HG03439 (cell line): ENCODE measurements around the gene AK9.
A peak's percentile ranks its signal among the peaks of the same experiment; 100 is the strongest.
"Not testable (repeated sequence)": the region's sequence is repeated elsewhere in the genome, so short reads cannot be mapped to it uniquely, and the experiment has no call there.

Source experiments
- ATAC-seq: cut with Tn5 transposase; IDR thresholded peaks from one replicate; pipeline ENCODE4 v1.9.1; 2021; ENCODE audit warnings: mild to moderate bottlenecking, moderate library complexity; ENCODE audit not compliant: unreplicated experiment

AK9 gene

DNA sequence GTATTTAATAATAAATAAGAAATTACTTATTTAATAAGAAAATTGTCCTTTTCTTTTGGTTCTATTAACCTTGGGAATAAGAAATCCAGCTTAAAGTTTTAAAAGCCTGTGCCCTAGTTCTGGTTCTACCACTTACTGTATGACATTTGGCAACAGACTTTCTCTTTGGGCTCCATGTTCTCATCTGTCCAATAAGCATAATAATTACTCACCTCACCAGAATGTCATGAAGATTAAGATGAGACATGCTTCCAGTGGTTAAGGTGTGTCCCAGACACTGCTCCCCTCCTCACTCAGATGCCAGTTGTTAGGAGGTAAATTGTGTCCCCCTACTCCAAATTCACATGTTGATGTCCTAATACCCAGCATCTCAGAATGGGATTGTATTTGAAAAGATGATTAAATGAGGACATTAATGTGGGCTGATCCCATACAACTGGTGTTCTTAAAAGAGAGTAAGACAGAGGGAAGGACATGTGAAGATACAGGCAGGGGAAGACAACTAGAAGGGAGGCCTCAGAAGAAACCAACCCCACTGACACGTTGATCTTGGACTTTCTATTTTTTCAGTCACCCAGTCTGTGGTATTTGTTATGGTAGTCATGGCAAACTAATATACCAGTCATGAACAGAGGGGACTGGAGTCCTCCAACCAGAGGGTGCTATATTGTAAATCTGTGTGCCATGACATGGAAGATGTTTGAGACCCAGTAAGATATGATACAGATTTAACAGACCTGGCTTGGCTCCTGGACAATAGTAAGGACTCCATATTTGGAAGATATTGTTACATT lies 229.1 kb downstream of the AK9 start:
- no peak for ATAC-seq

DNA sequence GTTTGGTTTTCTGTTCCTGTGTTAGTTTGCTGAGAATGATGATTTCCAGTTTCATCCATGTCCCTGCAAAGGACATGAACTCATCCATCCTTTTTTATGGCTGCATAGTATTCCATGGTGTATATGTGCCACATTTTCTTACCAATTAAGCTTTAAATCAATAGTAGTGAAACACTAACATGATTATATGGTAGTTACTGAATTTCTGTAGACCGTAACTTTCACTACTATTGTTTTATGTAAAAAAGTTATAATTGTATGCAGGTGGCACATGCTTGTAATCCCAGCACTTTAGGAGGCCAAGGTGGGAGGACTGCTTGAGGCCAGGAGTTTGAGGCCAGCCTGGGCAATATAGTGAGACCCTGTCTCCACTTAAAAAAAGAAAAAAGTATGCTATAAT lies 229.8 kb downstream of the AK9 start:
- ATAC-seq: not testable (repeated sequence)

DNA sequence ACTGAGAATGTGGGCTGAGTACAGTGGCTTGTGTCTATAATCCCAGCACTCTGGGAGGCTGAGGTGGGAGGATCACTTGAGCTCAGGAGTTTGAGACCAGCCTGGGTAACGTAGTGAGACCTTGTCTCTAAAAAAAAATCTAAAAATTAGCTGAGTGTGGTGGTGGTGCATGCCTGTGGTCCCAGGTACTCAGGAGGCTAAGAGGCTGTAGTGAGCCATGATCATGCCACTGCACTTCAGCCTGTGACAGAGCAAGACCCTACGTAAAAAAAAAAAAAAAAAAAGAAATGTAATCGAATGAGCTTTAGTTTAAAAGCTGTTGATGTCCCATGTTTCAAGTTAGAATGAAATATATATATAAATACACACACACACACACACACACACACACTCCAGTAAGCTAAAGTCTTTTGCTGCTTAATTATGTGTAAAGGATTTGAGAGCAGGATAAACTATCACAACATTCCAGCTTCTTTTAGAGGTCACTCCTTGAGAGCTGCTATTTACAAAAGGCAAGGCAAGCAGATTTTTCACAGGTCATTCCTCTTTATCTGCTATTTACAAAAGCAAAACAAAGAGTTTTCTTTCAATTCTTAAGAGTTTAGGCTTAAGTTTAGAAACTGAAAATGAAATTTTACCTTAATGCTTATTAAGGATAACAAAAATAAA lies 230.7 kb downstream of the AK9 start:
- ATAC-seq: no peak

DNA sequence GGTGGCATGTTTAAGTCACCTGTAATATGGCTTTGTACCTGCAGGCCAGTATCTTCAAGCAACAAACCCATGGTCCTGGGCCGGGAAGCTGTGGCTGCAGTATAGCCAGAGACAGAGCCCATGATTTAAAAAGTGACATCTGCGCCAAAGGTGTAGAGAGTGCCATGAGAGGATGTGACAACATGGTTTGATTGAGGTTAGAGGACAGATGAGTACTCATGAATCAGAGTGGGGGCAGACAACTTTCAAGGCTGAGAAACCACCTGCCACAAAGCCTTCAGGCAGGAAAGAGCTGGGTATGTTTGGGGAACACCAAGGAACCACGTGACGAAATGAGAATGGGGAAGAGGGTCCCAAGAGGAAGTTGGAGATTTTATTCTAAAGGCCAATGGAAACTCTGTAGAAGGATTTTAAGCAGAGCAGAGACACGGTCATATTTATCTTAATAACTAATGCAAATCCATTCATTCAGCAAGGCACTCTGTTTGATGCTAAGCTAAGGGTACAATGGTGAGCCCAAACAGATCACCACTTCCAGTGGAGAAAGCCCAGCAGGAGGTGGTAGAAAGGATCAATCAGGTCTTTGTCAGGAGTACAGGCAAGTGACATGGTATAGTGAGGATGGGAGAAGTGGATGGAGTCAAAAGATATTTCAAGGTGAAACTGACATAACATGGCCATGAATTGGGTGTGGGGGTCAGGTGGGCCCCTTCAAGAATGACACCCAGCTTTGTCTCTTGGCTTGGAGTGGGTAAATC lies 232.0 kb downstream of the AK9 start:
- no peak for ATAC-seq

DNA sequence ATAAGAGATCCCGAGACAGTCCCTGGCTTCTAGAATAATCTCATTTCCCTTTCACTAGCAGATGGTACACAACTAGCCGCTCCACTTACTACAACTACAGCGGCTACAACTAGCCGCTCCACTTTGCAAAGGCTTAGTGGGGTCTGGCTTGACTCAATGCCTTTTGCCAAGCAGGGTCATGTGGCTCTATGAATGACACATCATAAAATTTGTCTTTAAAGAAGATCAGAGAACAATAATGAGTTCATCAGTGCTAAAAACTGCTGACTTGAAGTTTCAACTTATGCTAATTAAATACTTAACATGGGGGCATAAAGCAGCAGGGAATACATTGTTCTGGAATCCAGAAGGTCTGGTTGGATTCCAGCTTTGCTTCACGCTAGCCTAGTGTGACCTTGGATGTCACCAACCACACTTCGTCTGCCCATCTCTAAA lies 233.4 kb downstream of the AK9 start:
- no peak for ATAC-seq

DNA sequence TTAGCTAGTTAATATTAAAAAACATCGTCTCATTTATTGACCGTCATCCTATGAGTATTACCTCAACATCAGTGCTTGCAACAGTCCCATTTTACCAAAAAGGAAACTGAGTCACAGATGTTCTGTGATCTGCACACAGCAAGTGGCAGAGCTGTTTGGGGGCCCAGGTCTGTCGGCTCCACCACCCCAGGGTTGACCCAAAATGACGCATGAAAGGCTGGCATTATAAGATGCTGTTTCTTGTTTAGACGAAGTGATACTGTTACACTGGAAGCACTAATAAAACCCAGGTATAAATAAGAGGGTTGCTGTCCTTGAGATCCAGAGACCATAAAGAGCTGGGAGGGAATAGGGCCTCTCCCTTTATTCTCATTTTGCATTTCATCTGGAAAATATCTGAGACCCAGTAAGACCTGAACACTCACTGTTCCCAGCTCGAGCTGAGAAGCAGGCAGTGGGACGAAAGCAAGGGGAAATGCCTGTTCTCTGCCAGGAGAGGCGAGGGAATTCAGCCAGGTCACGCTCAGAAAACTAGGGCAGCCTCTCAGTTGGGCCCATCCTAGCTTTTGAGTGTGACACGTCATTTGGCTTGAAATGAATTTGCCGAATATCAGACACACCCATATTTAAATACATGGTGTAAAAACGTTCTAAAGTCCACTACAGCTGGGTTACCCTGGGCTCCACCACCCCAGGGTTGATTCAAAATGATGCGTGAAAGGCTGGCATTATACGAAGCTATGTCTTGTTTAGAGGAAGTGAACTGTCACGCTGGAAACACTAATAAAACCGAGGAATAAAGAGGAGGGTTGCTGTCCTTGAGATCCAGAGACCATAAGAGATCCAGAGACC lies 234.1 kb downstream of the AK9 start:
- no peak for ATAC-seq

DNA sequence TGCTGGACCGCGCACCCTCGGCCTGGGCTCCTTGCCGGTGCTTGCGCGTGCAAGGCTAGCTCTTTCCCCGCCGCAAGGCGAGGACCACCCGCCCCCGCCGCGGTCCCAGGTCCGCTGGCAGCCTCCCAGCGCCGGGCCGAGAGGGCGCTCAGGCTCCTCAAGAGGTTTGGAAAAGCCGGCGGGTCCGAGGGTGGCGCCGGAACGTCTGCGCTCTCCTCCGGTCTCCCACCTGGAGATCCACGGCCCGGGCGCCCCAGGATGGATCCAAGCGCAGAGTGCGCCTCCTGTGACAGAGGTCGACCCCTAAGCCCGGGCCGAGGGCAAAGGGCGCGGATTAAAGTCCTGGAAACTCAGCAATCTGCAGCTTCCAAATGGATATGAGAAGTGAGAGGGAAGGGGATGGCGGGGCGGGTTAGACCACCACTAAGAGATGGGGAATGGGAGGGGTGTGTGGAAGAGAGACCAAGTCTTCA lies 234.9 kb downstream of the AK9 start:
- no peak for ATAC-seq

DNA sequence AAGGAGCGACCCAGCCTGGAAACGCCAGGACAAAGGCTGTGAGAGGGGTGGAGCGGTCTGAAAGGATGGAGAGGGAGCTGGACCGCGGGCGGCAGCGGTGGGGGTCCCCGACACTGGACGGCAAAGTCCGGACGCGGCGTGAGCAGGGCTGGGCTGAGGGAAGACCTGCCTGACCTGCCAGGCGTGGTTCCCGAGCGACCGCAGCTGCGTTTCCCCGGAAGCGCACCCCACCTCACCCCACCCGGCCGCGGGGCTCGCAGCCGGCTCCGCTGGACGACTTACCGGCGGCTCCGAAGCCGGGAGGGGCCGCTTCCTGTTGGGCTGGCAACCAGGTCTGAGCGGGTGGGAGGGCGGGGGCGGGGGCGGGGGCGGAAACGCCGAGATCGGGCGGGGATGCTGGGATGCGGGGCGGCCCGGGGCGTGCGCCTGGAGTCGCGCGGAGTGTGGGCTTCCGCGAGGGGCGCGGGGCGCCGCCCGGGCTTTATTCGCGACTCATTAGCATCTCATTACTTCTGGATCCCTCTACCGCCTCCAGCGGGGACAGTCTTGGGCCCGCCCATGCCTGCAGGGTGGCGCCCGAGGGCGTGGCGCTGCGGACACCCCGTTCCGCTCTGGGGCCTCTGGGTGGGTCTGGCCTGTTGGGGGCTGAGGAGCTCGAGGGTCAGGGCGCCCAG lies 235.4 kb downstream of the AK9 start, which contains the start of gene MICAL1:
TSS of gene MICAL1 (minus strand) at position 336 of the 674 bp plus-strand sequence. CDS start 1,576 bp downstream, outside the sequence.
- ATAC-seq: peak; percentile 66

DNA sequence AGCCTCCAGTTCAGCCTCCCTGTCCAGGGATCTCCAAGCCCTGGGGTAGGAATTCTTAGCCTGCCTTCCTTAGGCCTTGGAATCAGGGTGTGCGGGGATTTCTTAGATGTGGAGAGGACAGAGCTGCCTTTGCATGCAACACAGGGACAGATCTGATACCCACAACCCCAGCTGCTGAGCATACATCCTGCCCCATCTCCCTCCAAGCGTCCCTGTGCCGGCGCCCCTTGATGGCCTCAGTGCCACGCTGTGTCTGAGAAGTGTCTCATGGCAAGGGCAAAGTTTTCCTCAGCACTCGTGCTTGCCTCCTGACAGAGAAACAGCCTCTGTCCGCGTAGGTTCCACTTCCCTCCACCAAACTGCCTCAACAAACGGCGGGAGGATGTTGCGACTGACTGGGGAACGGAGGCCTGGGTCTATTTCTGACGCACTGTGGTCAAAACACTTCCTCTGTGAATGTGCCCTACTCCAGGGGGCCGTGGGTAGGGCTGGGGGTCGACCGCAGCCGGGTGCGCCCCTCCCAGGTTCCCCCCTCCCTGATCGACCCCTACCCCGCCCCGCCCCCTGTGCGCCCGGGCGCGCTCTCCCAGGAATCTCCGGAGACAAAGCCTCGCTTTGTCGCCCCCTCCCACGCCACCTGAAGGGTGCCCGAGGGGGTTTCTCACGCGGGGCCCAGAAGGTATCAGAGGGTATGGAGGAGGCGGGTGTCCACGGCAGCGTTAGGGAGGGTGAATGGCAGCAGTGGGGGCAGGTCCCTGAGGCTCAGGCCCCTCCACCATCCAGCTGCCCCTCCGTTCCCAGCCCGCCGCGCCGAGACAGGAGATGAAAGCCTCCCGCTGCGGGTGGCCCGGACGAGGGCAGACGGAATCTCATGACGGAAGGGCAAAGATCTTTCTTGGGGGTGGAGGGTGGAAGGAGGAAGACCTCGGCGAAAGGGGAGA lies 236.2 kb downstream of the AK9 start:
- ATAC-seq: peak; percentile 23

DNA sequence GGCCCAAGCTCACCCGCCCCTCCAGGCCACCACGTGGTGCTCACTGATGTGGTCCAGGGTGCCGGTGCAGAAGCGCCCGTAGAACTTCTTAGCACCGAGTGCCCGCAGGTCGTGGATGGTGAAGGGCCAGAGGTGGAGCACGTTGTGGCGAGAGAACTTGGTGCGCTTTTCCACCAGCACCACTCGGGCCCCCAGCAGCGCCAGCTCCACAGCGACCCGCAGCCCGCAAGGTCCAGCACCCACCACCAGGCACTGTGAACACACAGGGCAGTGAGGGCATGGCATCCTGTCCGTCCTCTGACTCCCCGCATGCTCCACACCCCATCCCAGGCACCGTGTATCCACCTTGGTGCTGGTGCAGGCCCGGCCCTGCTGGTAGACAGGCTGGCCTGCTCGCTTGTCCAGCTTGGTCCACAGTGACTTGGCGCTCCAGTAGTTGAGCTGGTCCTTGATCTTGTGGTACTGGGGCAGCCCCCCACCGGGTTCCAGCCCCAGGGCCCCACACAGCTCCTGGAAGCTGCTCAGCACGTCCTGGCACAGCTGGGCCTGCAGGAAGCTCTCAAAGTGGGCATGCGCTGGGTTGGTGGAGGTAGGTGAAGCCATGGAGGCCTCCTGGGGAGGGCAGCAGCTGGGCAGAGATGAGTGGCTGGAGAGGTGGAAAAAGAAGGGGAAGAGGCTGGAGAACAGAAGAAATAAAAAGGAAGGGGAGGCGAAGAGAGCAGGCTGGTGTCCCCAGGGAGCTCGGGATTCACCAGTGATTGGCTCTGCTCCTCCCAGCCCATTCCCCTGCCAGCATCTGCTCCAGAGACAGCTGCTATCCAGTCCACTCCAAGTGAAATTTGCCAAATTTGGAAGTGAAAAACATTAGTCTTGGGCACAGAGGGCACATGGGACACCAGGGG lies 237.2 kb downstream of the AK9 start:
- no peak for ATAC-seq

DNA sequence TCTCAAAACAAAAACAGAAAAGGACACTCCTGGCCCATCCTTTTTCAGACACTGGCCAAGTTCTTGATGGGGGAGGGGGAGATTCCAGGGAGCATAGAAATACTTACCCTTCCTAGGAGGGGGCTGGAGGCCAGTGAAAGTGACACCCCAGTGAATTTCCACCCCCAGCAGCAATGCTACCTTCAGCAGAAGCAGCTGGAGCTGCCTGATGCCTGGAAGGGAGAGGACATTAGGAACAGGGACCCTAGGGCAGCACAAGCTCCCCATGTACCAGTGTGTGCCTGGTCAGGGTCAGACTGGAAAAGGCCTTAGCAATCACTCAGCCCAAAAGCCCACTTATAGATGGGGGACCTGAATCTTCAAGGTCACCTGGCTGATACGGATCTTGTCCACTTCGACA lies 237.8 kb downstream of the AK9 start:
- no peak for ATAC-seq

DNA sequence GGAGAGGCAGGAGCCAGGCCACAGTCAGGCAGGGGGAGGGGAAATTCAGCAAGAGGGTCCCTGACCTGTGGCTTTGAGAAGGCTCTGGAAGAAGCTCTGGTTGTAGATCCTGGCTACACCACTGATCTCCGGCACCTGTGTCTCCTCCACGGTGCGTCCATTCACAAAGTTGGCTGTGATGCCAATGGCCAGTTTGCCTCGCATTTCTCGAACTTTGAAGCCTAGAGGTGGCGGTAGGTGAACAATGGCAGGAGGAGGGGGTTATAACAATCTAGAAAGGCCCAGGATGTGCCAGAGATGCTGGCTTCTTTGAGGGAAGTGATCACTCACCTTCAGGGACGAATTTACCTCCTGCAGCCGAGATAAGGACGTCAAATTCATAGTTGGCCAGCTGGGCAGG lies 238.8 kb downstream of the AK9 start:
- ATAC-seq: no peak

DNA sequence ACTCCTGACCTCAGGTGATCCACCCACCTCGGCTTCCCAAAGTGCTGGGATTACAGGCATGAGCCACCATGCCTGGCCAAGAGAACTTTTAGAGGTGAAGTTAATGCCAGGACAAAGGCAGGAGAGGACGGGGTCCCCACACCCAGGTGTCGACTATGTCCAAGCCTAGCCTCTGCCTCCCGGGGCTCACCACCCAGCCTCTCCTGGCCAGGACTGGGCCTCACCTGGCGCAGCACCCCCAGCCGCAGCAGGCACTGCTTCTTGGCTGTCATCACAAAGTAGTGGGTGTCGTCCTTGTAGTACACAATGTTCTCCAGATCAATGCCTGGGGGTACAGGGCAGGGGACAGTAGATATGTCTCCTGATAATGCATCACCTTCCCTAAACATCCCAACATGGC lies 239.6 kb downstream of the AK9 start:
- no peak for ATAC-seq

DNA sequence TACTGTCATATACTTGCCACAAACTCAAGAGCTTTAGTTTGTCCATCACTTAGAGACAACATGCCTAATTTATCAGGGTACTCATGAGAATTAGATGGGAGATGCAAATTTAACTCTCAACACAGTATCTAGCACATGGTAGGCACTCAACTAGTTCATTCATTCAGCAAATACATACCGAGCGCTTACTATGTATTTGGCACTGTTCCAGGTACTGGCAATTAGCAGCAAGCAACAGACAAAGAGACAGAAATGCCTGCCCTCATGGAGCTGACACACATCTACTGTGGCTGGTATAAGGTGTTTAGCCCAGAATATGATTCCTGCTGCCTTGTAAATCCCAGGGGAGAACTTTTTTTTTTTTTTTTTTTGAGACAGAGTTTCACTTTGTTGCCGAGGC lies 240.2 kb downstream of the AK9 start:
- ATAC-seq: no peak

DNA sequence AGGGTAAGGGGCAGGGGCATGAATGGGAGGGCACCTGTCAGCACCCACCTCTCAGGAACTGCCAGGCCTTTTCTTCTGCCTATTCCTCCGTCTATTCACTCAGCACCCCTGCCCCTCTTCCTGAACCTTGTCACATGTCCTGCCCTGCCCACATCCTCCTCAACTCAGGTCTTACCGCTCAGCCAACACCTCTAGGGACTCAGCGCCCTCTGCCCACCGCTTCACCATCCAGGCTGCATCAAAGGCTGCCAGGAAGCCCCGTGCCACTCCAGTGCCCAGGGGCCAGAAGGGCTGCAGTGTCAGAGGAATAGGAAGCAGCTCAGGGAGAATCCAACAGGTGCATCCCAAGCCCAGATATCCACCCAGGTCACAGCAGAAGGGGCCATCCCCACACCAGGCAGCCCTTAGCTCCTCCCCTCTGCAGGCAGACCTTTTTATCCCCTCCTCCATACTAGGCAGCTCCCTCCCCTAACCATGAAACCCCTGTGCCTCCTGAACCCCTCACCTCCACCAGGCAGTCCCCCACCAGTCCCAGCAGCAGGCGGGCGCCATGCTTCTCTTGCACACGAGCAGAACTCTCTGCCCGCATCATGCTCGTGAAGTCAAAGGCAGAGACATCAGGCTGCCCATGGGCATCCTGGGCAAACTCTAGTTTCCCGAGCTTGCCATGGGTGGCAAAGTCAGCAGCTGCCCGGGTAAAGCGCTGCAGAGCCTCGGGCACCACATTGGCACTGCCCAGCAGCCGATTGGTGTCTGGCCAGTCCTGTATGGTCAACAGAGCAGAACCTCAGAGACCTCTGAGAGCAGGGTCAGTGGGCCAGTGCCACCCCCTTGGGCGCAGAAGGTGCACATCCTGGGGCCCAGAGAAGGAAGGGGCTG lies 241.0 kb downstream of the AK9 start:
- ATAC-seq: no peak

DNA sequence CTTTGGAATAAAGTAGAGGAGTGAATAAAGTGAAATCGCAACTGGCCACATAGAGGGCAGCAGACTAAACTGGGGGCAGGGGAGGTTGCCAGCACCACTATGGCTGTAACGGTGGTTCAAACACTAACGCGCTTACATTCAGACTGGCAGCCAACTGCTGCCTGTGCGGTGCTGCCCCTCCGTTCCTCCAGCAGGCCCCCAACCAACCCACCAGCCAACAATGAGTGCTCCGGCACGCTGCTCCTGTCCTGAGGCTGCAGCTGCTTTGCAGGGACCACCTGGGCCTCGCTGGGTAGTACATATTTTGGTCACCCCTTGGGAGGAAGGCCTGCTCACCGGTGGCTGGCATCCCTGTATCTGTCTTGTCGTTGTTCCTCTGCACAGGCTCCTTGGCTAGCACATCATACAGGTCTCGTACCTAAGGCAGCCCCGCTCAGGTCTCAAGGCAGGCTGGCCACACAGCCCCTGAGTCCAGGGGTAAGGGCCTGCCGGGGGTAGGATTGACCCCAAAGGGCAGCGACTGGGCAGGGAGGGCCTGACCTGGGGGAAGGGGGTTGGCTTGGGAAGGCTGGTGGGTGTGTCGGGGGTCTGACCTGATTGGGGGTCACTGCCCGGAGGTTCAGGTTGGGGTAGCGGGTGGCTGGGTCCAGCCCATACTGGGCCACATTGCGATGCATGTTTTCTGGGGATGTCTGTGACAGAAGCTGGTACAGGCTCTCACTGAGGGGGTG lies 241.8 kb downstream of the AK9 start:
- ATAC-seq: no peak
